HepG2 (cell line): ENCODE measurements around the gene GPR173. TPM values are rescaled to one million over a fixed set of nuclear protein-coding genes. Genes with fewer than 3 reads are reported as not detected.

Experiments
- ATAC-seq: fragments of 200-7000 bp; cut with Tn5 transposase; 3 replicates; pipeline ENCODE4 v1.9.1; 2020; ENCODE audit warnings: mild to moderate bottlenecking, moderate library complexity
- BruUV-seq: library from RNA; stranded (reverse); fragments of 400-500 nt; replicated peaks from 2 replicates; lab custom pipeline; 2021; lab: Mats Ljungman, UMichigan
- CTCF ChIA-PET: fragments of 300-600 bp; formaldehyde crosslinking; extraction: SDS; loops from one replicate; lab custom pipeline; 2021; ENCODE audit warnings: low total read pairs, inconsistent platforms, low intra/inter-chr PET ratio; lab: Yijun Ruan, JAX
- POLR2A ChIA-PET: fragments of 350-600 bp; sonication (Branson Sonifier 250); formaldehyde crosslinking; loops from one replicate; lab custom pipeline; 2020; ENCODE audit warnings: antibody characterized with exemption, inconsistent platforms; lab: Yijun Ruan, JAX
- DNase-seq: peaks from one replicate; pipeline ENCODE4 v3.0.0-alpha.2; 2015; ENCODE audit warnings: low spot score
- FAIRE-seq: peaks from 3 replicates; lab custom pipeline; 2011; peaks lifted over from hg19 to GRCh38; lab: Jason Lieb, UNC
- H2AFZ ChIP-seq: one replicate; pipeline ENCODE4 v1.6.1; 2011; ENCODE audit warnings: low read length, inconsistent platforms
- H3K27ac ChIP-seq: fragments of 300-600 bp; 3 replicates; pipeline ENCODE4 v1.8.0; 2011; ENCODE audit warnings: mixed run types, mild to moderate bottlenecking, mixed read lengths, low read length, inconsistent platforms; ENCODE audit not compliant: insufficient read depth; ENCODE audit errors: extremely low read length
- H3K27me3 ChIP-seq, 2 experiments: fragments of 200-600 bp in 1 of 2; 2 replicates in 1 of 2; 3 replicates in 1 of 2; pipeline versions ENCODE4 v1.6.0 to v1.8.0; 2011; ENCODE audit warnings: low read length in 2 of 2, mild to moderate bottlenecking in 2 of 2, moderate library complexity in 2 of 2, inconsistent platforms in 1 of 2; ENCODE audit not compliant: insufficient read depth in 2 of 2, control insufficient read depth in 1 of 2
- H3K36me3 ChIP-seq, 2 experiments: fragments of 200-600 bp in 1 of 2; replicated peaks in 1 of 2; 2 replicates in 1 of 2; 3 replicates in 1 of 2; pipeline versions ENCODE4 v1.5.1 to v1.8.0; 2011; ENCODE audit warnings: low read length in 2 of 2, inconsistent platforms in 1 of 2; ENCODE audit not compliant: insufficient read depth in 2 of 2, control insufficient read depth in 1 of 2
- H3K4me1 ChIP-seq: 2 replicates; pipeline ENCODE4 v1.5.1; 2012; ENCODE audit warnings: low read length, inconsistent platforms; ENCODE audit not compliant: insufficient read depth
- H3K4me2 ChIP-seq: 2 replicates; pipeline ENCODE4 v1.6.0; 2011; ENCODE audit warnings: low read depth, low read length, inconsistent platforms
- H3K4me3 ChIP-seq, 3 experiments: fragments of 200-600 bp in 1 of 3; sonication (generic), shearing (Covaris generic) in 1 of 3; replicated peaks in 1 of 3; 2 replicates each; pipeline ENCODE4 v1.5.1; 2011 to 2016; ENCODE audit warnings: low read length in 3 of 3, inconsistent platforms in 2 of 3, low read depth in 2 of 3, mild to moderate bottlenecking in 2 of 3, control low read depth in 1 of 3, mixed read lengths in 1 of 3; ENCODE audit not compliant: insufficient read depth in 1 of 3
- H3K79me2 ChIP-seq: one replicate; pipeline ENCODE4 v1.6.1; 2011; ENCODE audit warnings: low read length, inconsistent platforms; ENCODE audit not compliant: insufficient read depth
- H3K9ac ChIP-seq: 2 replicates; pipeline ENCODE4 v1.6.0; 2011; ENCODE audit warnings: mild to moderate bottlenecking, low read depth, low read length, inconsistent platforms; ENCODE audit not compliant: insufficient read depth
- H3K9me3 ChIP-seq: 2 replicates; pipeline ENCODE4 v1.5.1; 2012; ENCODE audit warnings: mild to moderate bottlenecking, low read length
- H4K20me1 ChIP-seq: 2 replicates; pipeline ENCODE4 v1.6.0; 2011; ENCODE audit warnings: inconsistent platforms, mild to moderate bottlenecking, low read length, moderate library complexity; ENCODE audit not compliant: insufficient read depth
- FOSL2 ChIP-seq: sonication (generic); formaldehyde crosslinking; IDR thresholded peaks from 2 replicates; pipeline ENCODE4 v1.4.0; 2020; ENCODE audit warnings: missing genetic modification reagents
- FOXO4 ChIP-seq: sonication (generic); formaldehyde crosslinking; conservative IDR thresholded peaks from 2 replicates; pipeline ENCODE4 v1.8.1; 2023; ENCODE audit warnings: missing genetic modification reagents
- GTF3A ChIP-seq: sonication (generic); formaldehyde crosslinking; conservative IDR thresholded peaks from 2 replicates; pipeline ENCODE4 v1.4.0; 2020; ENCODE audit warnings: mild to moderate bottlenecking, missing genetic modification reagents
- JUNB ChIP-seq: sonication (generic); formaldehyde crosslinking; IDR thresholded peaks from 2 replicates; pipeline ENCODE4 v1.8.0; 2022; ENCODE audit warnings: missing genetic modification reagents, mild to moderate bottlenecking, borderline replicate concordance
- MAF1 ChIP-seq: sonication (generic); formaldehyde crosslinking; IDR thresholded peaks from 2 replicates; pipeline ENCODE4 v1.5.0; 2020; ENCODE audit warnings: missing genetic modification reagents, borderline replicate concordance
- MIER2 ChIP-seq: IDR thresholded peaks from 2 replicates; pipeline ENCODE4 v1.6.1; 2016; ENCODE audit warnings: missing biosample characterization, missing genetic modification reagents
- PHF20 ChIP-seq: sonication (generic); formaldehyde crosslinking; IDR thresholded peaks from 2 replicates; pipeline ENCODE4 v1.5.0; 2020; ENCODE audit warnings: mild to moderate bottlenecking, missing genetic modification reagents
- PRMT3 ChIP-seq: sonication (generic); formaldehyde crosslinking; IDR thresholded peaks from 2 replicates; pipeline ENCODE4 v1.8.1; 2022; ENCODE audit warnings: low read depth, mild to moderate bottlenecking, moderate library complexity, missing genetic modification reagents, borderline replicate concordance
- REST ChIP-seq, 2 experiments: IDR thresholded peaks; 2 replicates each; pipeline ENCODE4 v1.6.1; 2011 to 2012; ENCODE audit warnings: low read length in 2 of 2, borderline replicate concordance in 1 of 2, low read depth in 1 of 2, mild to moderate bottlenecking in 1 of 2, moderate library complexity in 1 of 2
- SKI ChIP-seq: fragments of 450-650 bp; IDR thresholded peaks from one replicate; pipeline ENCODE4 v1.6.1; 2018; ENCODE audit warnings: mild to moderate bottlenecking; ENCODE audit not compliant: partially characterized antibody
- ZNF256 ChIP-seq: sonication (generic); formaldehyde crosslinking; conservative IDR thresholded peaks from 2 replicates; pipeline ENCODE4 v1.4.0; 2020; ENCODE audit warnings: missing genetic modification reagents
- ZNF772 ChIP-seq: sonication (generic); formaldehyde crosslinking; IDR thresholded peaks from 2 replicates; pipeline ENCODE4 v1.5.0; 2020; ENCODE audit warnings: mild to moderate bottlenecking, missing genetic modification reagents
- ZNF792 ChIP-seq: IDR thresholded peaks from 2 replicates; pipeline ENCODE4 v1.6.1; 2016
- WGBS: methylation state at CpG from one replicate; pipeline ENCODE4 v1.1.6; 2017; ENCODE audit warnings: low lambda C conversion rate; 5-methylcytosine and 5-hydroxymethylcytosine counted together
- in situ Hi-C: cut with HindIII; loops from 2 replicates; pipeline ENCODE4 v1.10.0; 2017; ENCODE audit warnings: low pct_unique_long_range_greater_than_20kb; ENCODE audit not compliant: extremely low pct_ligation_motif_present
- intact Hi-C: fragments of 100-400 bp; cut with micrococcal nuclease; formaldehyde crosslinking; loops from one replicate; pipeline ENCODE4 v1.10.0; 2022; ENCODE audit not compliant: unreplicated experiment
- polyA plus RNA-seq, 8 experiments: library from polyadenylated mRNA; depleted of rRNA in 3 of 8; stranded (reverse) in 7 of 8; unstranded in 1 of 8; fragments of >200 nt; fragmentation: Illumina TruSeq in 4 of 8; extraction: Trizol in 4 of 8; gene quantifications; 2 replicates each; pipeline versions ENCODE4 v1.2.1 to v1.2.3, GENCODE V29; 2011 to 2016; ENCODE audit warnings: low read depth in 4 of 8, missing spikeins in 1 of 8, mixed read lengths in 1 of 8; ENCODE audit not compliant: insufficient read depth in 1 of 8
- total RNA-seq, 5 experiments: library from RNA; depleted of rRNA; stranded (reverse); fragments of >200 nt; fragmentation: Illumina TruSeq; extraction: Trizol; gene quantifications; 2 replicates each; pipeline ENCODE4 v1.2.3, GENCODE V29; 2016; ENCODE audit warnings: low read depth in 1 of 5

GPR173 gene
- total and polyA plus RNA-seq, 2 of the 13 experiments (the other 11 are each of a cell fraction or from before 2014, with no cell fraction given) = 0.04 TPM; not detected in 1

- under 1% methylated on average over 5 of the region's 5 CpGs for WGBS
- ATAC-seq = no peak
- TF ChIP-seq MIER2 (CRISPR knock-in tag) (peak; percentile 34; the same call in 1 of the 2 replicates), ZNF256 (no peak), REST (IDR thresholded peaks at IDR 0.05; ENCODE audit: borderline replicate concordance in 1 of 2, low read depth in 1 of 2, low read length in 2 of 2) (peak; percentile 11 to 86)
Measured at GRCh38 chrX:53036149-53036548, 12.4 kb upstream of the GPR173 start.

GRCh38 chrX:53039236-53039635, 9.4 kb upstream of the GPR173 start:
- H3K9me3 ChIP-seq = no peaks in the 10 kb centered on the region
- H3K4me1 ChIP-seq = no peaks in the 10 kb centered on the region
- intact Hi-C loops (no loop called here), in situ Hi-C loops (no loop called here)
- no peak for FAIRE-seq
- no peak for ATAC-seq
- no TSS peak for BruUV-seq
- H3K4me3 ChIP-seq = no peak overlapping the region
- H3K27me3 ChIP-seq = no peaks in the 10 kb centered on the region
- no peak overlapping the region for H3K9ac ChIP-seq
- H4K20me1 ChIP-seq = no peaks in the 10 kb centered on the region
- no peaks in the 10 kb centered on the region for H3K79me2 ChIP-seq
- H3K27ac ChIP-seq = no peak overlapping the region
- 28% methylated on average over 4 of the region's 4 CpGs for WGBS
- no peak overlapping the region for H2AFZ ChIP-seq
- POLR2A ChIA-PET = no interaction called here
- DNase-seq = no peak
- CTCF ChIA-PET = no interaction called here
- H3K4me2 ChIP-seq = no peak overlapping the region
- H3K36me3 ChIP-seq = no peaks in the 10 kb centered on the region
- no peak for TF ChIP-seq FOSL2 (CRISPR knock-in tag)
- TF ChIP-seq SKI = no peak
- TF ChIP-seq MAF1 (CRISPR knock-in tag) = no peak
- no peak for TF ChIP-seq ZNF772 (CRISPR knock-in tag)
- no peak for TF ChIP-seq FOXO4 (CRISPR knock-in tag)
- no peak for TF ChIP-seq PRMT3
- TF ChIP-seq ZNF792 (CRISPR knock-in tag) = no peak
- TF ChIP-seq JUNB = no peak
- TF ChIP-seq GTF3A (CRISPR knock-in tag) = no peak
- no peak for TF ChIP-seq PHF20 (CRISPR knock-in tag)

More at GRCh38 chrX:53036149-53036548, 12.4 kb upstream of the GPR173 start:
- no peak for DNase-seq
- ChIA-PET POLR2A (no interaction called here), CTCF (no interaction called here)
- no peak overlapping the region for H2AFZ ChIP-seq
- in situ Hi-C loops (no loop called here), intact Hi-C loops (no loop called here)
- no peaks in the 10 kb centered on the region for H3K4me1 ChIP-seq
- H3K9ac ChIP-seq = no peak overlapping the region
- H3K4me2 ChIP-seq = no peak overlapping the region
- no peak for FAIRE-seq
- no peaks in the 10 kb centered on the region for H3K27me3 ChIP-seq
- H4K20me1 ChIP-seq = no peaks in the 10 kb centered on the region
- no peaks in the 10 kb centered on the region for H3K9me3 ChIP-seq
- no peaks in the 10 kb centered on the region for H3K36me3 ChIP-seq
- H3K27ac ChIP-seq = no peak overlapping the region
- no peak overlapping the region for H3K4me3 ChIP-seq
- no peaks in the 10 kb centered on the region for H3K79me2 ChIP-seq
- BruUV-seq = no TSS peak
